Left cardiac atrium (tissue), 4 donors: ENCODE results near the gene CLIC5. TPM values are rescaled to one million over a fixed set of nuclear protein-coding genes. Genes with fewer than 3 reads are reported as not detected.

Experiments used
- ATAC-seq, 2 donors: fragments of 200-7000 bp; cut with Tn5 transposase; one replicate each; pipeline ENCODE4 v1.9.1; 2020; ENCODE audit warnings: mild to moderate bottlenecking in 2 of 2, moderate library complexity in 2 of 2
- DNase-seq: peaks from one replicate; pipeline ENCODE4 v3.0.0-alpha.2; 2020
- intact Hi-C, 2 donors: fragments of 100-400 bp; cut with DNase I; formaldehyde crosslinking; loops; one replicate each; pipeline versions ENCODE4 v1.14.1 to v1.15.1; 2022 to 2023
- total RNA-seq, 2 donors: library from RNA; stranded (reverse); fragmentation: NEBNext Ultra II Directional; extraction: Animal tissue kit (Norgen Biotek cat#: 25700); gene quantifications; one replicate each; pipeline ENCODE4 v1.2.1, GENCODE V29; 2021
- donor health status: DM: no; HTN: yes; CAD: no.
- donor health status: DM: no; HTN: yes; CAD: no; lungs with severe emphysema.
- donor health status: DM: yes; HTN: yes; CAD: no.
- donor health status: Dilated cardiomyopathy.

The CLIC5 gene
- total RNA-seq, 2 donors from 2014 or later: 92.1 to 109 TPM

DNA sequence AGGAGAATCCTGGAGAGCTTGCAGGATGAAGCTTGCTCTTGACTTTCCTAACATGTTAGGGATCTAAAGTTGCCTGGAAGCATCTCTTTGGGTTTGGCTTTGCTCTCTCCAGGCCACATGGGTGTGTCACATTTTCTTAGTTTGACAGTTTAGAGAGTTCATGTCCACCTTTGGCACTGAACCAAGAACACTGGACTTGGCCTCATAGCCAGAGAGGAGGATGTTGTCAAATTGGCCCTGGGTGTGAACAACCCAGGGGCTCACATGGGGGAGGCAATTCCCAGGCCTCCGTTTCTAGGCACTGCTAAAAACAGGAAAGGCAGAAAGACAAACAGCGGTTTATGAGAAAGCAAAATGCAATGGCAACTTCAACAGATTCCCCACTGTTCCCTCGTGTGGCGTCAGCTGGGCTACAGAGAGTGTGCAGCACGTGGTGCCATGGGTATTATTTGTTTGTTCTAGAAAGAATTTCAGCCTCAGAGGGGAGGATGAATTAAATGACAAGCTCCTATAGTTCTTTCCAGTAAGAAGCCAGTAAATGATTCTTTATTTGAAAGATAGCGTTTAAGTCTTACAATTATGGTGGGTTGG lies 93.9 kb downstream of the CLIC5 start:
- ATAC-seq: peak; percentile 27 to 33
- intact Hi-C loops: loop anchor here in 1 of 2 donors (10.0 kb wide), 3 partner anchors 483 to 1447 kb away; no protein-coding TSS in a partner anchor
- no peak for DNase-seq

DNA sequence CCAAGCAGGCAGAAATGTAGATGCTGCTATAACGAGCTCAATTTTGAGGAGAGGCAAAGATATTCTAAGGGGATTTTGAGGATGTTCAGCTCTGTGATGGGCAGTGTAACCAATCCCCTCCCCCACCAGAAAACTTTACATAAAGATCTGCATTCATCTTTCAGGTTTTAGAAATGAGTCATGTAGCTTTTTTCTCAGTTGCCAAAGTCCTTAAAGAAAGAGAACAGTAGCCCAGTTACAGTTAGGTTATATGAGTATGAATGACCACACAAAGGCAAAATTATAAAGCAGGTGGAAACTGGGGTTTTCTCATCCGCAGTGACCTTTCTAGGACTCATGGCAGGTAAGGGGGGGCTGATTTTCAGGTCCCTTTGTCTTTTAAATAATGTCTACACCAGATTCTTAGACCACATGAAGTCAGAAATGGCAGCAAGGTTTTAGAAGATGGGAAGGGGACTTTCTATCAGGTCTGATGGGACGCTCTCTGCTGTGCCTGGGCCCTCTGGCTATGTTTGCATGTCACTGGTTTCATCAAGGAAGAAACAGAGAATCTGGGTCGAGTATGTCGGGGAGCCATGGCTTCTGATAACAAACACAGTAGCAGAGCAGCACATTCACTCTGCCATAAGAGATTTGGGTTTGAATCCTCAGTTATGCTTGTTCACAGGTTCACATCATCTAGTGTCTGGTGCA lies 94.7 kb downstream of the CLIC5 start:
- ATAC-seq: no peak
- intact Hi-C loops: loop anchor here in 1 of 2 donors (10.0 kb wide), 3 partner anchors 484 to 1446 kb away; no protein-coding TSS in a partner anchor
- no peak for DNase-seq

DNA sequence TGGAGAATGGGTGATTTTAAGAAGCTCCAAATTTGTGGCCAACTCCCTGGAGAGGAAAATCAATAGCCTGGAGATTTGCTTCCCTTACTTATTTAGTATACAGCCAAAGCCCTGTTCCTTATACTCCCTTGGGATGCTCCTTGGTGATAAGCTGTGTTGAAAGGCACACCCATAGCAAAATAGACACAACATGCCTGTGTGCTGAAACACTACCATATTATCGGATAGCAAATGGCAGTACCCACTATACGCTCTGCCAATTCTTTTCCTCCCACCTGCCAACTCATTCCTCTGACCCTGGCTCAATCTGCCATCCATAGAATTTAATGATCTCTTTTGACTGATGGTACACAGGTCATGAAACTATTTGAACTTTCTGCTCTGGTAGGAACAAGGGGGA lies 98.2 kb downstream of the CLIC5 start:
- intact Hi-C loops: no loop called here
- DNase-seq: no peak
- ATAC-seq: peak in 1 of 2 donors; percentile 82

DNA sequence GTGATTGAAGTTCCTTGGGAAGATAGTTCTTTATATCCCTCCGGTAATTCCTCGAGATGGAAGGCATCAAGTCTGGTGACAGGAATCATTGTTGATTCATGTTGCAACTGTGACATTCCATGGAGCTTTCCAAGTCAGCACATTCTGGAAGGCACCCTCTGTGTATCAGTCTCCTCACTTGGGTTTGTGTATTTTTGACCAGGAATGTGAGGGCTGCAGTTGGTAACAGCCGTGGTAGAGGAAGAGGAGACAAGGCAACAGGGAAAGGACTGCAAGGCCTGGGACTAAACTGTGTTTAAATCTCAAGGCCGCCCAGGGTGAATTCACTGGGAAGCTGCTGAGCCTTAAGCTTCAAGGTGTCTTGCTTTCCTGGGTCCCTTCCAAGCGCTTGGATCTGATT lies 99.0 kb downstream of the CLIC5 start:
- DNase-seq (no peak), ATAC-seq (peak in 1 of 2 donors; percentile 82)
- intact Hi-C loops: no loop called here

DNA sequence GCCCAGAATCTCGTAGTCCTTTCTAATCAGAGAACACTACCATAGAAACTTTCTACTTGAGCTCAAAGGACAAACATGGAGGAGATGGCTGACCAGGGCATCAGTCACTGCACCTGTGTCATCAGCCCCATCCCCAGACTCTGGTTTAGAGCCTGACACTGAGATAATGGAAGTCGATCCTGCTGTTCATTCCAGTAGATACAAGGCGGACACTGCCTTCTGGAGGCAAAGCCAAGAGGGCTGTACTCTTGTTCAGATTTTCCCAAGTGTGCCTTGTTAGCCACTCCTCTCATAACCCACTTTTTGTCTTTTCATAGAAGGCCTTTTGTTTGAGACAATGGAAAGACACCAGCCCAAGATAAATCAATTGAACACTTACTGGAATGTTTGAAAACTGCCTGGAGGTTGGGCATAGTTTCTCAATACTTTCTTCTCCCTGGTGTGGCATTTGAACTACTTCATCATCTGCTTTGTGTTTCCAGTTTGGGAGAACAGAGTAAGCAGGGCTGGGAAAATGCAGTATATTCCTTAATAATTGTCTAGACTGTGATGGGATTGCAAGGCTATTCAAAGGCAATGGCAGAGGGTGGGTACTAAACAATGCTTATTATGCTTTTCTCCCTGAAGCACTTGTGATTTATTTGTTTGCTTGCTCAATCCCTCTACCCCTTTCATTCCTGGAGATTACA lies 99.7 kb downstream of the CLIC5 start:
- intact Hi-C loops: no loop called here
- DNase-seq (no peak), ATAC-seq (no peak)

DNA sequence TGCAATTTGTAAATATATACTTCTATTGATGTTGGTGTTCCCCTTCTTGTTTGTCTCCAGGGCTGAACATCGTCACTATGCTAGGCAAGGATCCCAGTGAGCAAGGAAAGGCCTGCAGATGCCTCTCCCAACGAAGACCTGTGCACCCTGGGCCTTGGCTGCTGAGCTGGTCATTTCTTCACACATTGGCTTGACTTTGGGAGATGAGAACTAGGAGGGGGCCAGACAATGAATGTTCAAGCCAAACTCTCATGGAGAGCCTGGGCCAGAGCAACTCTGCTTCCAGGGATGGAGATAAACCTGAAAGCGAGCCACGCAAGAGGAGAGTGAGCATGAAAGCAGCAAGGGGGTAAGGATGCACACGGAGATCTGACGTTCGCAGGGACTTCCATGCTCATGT lies 104.0 kb downstream of the CLIC5 start:
- intact Hi-C loops: no loop called here
- ATAC-seq (no peak), DNase-seq (no peak)

DNA sequence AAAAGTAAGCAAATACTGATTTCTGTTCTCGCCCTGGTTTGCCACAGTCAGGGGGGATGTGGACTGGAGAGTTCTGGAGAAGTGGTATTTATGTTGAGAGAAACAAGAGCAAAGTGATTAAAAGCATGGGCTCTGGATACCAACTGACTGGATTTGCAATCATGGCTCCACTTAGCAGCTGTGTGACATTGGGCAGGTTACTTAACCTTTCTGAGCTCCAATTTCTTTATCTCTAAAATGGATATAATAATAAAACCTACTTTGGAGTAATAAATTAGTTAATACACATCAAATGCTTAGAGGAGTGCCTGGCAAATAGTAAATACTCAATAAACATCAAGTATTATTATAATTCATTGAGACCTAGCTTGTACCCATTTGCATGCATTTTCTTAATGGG lies 111.7 kb downstream of the CLIC5 start:
- ATAC-seq (no peak), DNase-seq (no peak)
- intact Hi-C loops: no loop called here

DNA sequence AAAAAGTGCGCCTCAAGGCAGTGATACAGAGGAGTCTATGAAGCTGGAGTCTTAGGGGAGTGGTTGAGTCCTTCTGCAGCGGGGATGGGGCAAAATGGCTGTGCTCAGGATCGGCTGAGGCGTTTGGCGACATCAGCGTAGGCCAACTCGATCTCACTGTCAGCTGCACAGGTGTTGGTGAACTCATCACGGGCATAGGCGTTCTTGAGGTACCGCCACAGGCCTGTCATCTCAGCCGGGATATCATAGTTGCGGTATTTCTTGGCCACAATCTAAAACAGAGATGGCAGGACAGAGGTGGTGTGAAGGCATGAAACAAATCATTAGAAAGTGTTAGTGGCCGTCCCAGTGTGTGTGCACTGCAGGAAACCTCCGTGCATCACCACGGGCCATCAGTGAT lies 112.7 kb downstream of the CLIC5 start:
- intact Hi-C loops: no loop called here
- no peak for DNase-seq
- ATAC-seq: no peak

DNA sequence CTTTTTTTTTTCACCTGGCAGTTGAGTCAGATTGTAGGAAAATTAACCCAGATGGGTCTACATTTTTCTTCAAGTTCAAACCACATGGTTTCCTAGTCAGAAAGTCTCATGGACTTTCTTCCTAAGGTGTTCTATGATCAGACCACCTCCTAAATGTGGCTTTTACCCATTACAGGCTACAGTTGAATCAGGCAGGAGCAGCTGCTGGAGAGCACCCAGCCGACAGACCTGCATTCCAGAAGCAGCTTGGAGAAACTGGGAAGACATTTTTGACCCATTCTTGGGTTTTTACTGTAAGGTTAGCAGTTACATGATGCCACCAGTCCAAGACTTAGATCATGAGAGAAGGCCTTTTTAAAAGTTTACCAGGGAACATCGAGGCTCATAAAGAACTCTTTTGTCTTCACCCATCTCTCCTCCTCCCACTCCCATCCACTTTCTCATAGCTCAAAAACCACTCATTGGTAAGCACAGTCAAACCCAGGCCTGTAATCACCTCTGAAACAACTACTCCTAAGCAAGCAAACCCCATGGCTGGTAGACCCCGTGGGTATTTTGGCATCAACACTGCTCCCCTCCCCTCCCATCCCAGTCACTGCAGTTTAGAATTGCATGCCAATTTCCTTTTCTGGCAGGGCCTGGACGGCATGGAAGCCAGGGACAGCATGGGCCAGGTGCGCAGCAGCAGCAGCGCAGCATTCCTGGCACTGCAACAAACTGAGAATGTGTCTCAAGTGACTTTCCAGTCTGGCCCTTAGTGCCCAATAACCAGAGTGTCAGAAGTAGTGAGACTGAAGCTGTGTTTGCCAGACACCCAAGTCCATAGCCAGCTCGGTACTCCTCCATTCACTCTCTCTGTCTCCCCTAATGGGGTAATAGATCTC lies 113.7 kb downstream of the CLIC5 start:
- DNase-seq: no peak
- no peak for ATAC-seq
- intact Hi-C loops: no loop called here

DNA sequence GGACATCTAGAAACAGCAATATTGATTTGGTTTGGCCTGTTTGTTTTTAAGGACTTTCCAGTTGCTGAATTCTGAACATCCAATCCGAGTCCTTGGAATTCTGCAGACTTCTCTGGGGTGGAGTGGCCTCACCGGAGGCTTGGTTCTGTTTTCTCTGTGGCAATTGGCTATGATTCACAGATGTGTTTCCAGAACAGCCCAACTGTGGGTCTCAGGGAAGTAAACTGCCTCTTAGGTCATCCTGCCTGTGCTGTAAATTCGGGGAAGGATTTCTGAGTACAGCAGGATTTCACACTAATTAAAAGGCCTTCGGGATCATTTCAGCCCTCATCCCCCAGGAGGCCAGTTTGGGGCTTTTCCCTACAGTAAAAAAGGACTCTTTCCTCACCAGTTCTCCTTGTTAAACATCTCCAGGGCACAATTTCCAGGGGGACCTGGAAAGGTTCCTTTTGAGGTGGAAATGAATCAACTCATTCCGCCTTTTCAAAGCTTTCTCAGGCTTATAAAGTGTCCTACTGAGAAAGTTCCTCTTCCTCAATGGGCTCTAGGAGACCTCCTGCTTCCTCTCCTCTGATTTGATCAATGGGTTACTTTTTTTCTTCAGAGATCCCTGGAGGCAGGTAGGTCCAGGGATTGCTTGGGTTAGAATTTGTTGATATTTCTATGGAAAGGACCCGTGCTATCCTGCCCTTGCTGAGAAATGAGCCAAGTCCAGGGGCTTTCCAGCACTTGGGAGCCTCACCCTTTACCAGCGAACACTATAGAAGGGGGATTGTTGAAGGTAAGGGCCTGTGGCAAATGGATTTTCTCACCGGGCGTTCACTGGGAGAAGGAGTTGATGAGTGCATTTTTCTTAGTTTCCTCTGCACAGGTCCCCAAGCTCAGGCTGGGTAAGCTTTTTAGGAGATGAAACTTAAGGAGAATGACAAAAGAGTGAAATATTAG lies 114.6 kb downstream of the CLIC5 start:
- peak; percentile 32 to 59 for ATAC-seq
- DNase-seq: no peak
- intact Hi-C loops: no loop called here

DNA sequence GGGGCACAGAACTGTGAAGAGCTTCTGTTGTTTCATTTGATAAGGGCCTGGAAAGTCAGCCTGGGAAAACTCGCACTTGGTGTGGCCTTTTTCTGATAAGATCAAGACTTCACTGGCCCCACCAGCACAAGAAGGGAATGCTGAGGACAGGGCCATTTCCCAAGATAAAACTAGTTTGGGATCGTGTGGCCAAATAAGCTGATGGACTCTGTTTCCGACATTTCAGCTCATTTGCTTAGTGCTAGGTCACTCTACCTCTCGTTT lies 116.0 kb downstream of the CLIC5 start:
- ATAC-seq (no peak), DNase-seq (no peak)
- intact Hi-C loops: no loop called here

DNA sequence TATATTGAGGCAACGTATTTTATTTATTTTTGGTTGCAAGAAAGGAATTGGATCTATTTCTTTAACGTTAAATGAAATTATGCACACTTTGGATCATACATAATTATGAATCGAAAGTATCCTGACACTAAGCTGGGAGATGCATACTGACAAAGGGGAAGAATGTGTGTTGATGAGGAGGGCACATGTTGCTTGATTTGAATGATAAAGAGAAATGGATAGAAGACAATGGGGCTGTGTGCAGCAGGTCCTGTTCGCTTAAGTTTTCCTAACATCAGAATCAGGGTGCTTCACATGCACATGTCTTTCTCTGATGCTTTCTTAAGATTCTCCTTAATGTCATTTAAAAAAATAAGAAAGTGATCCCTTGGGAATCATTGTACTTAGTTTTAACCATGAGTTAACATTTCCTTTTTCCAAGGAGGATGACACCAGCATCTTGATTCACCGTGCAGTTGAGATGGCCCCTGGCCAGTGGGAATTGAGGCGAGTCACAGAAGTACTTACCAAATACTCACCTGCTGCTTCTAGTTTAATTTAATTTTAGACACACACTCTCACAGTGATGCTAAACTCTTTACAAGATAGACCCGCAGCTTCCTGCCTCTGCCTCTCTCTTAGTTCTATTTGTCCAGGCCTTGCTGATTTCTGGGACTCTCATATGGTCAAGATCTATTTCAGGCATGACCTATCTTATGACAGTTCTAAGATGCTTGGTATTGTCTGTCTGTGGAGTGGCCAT lies 116.5 kb downstream of the CLIC5 start:
- intact Hi-C loops: no loop called here
- DNase-seq (no peak), ATAC-seq (peak in 1 of 2 donors; percentile 59)

DNA sequence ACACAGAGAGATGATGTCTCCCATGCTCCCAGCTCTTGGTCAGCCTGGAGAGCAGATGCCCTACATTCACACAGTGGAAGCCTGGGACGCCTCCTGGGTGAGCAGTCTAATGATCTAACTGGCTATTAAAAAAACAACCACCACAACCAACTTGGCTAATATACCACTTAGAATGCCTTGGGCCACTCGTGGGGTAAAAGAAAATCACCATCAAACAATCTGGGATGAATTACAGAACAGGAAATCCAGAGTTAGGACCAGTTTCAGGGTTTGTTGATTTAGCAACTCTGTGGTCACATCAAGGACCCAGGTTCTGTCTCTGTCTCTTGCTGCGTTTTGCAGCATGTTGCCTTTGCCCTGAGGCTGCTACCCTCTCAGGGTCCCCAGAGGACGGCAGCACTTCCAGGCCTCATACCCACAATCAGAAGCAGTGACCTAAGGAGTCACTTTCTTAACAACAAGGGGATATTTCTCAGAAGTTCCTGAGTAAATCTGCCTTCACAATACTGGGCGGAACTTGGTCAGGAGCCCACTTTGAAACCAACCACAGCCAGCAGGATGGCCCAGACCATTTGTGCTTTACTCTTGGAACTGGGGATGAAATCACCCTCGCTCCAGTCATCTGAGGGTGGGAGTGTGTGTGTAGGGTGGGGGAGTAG lies 118.7 kb downstream of the CLIC5 start:
- peak in 1 of 2 donors; percentile 54 for ATAC-seq
- intact Hi-C loops: no loop called here

DNA sequence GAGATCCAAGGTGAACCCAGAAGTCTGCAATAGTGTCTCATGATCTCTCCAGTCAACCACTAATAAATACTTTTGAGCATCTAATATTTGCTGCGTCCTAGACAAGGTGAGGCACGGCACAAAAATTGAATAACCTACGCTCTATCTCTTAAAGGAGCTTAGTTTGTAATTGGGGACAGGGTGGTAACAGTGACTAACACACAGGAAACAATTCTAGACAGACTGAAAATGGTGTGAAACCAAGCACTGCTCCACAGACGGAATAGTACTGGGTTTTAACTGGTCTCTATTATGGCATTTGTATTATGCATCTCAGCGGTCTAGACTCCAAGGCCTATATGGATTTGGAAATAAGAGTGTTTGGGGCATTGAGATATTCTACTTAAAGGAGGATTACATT lies 120.1 kb downstream of the CLIC5 start:
- DNase-seq (no peak), ATAC-seq (no peak)
- intact Hi-C loops: no loop called here

More for the DNA sequence above, 118.7 kb downstream of the CLIC5 start:
- no peak for DNase-seq

DNA sequence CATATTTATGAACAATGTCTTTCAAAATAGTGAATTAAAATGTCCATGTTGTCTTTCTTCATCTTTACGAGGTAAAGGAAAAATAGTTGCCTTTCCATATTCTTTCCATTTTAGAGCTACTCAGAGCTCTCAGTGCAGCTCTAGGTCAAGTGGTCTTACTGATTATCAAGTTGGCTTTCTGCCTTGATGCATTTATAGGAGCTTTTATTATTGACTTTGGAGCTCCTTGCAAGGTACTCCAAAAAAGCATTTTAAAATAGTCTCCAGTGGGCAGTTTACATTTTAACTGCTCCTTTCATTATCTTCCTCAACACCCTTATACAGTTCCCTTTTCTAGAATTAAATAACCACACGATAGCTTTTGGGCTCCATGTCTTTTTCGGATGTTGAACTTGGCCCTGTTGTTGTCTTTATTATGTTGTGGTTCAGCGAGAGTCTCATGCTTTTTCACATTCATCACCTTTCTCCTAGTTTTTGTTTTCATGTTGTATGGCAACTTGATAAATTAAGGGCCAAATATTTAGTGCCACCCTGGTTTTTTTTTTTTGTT lies 122.9 kb downstream of the CLIC5 start:
- intact Hi-C loops: no loop called here
- ATAC-seq (no peak), DNase-seq (no peak)

DNA sequence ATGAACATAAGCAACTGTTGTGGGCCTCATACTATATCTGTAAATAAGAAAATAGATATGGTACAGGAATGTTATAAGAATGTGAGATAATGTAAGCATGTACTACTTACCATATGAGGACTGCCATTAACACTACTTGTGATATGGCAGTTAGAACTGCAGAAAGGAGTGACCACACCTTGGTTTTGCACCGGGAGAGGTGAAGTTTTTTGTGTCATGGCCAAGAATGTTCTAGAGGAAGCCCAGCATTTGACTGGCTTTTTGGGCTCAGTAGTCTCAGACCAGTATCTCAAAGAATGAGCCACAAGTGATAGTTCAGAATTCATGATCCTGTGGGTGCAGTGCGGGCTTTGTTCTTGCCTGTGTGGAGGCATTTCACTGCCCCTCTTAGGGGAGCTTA lies 123.5 kb downstream of the CLIC5 start:
- intact Hi-C loops: no loop called here
- ATAC-seq: no peak

DNA sequence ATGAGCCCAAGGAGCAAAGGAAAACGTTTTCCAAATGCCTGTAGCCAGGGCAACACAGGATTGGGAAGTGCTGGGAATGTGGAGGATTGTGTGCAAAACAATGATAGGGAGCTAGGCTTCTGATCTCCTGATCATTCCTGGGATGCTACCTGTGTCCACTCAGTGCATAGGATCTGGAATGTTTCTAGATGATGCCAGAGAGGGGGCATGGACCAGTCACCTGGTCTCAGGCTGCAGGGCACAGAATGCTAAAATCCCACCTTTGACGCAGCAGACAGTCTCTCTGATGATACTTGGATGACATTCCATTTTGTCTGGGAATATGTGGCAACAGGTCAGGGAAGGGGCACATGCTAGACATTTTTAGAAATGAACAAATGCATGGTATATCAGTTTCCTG lies 128.9 kb downstream of the CLIC5 start:
- no peak for ATAC-seq
- intact Hi-C loops: no loop called here
- DNase-seq: no peak

More for the DNA sequence above, 123.5 kb downstream of the CLIC5 start:
- DNase-seq: no peak
